Right cardiac atrium (tissue), 5 donors: Measurements from ENCODE around the gene CYP27A1. TPM values are rescaled to one million over a fixed set of nuclear protein-coding genes. Genes with fewer than 3 reads are reported as not detected.
A peak's percentile ranks its signal among the peaks of the same experiment; 100 is the strongest.

ENCODE experiments used
- ATAC-seq, 2 donors: fragments of 200-7000 bp; cut with Tn5 transposase; one replicate each; pipeline versions ENCODE4 v1.8.0 to v1.9.1; 2020; ENCODE audit warnings: moderate library complexity in 2 of 2, mild to moderate bottlenecking in 1 of 2
- DNase-seq, 3 donors: peaks; one replicate each; pipeline ENCODE4 v3.0.0-alpha.2; 2020
- H3K27ac ChIP-seq: one replicate; pipeline ENCODE4 v1.5.1; 2013; ENCODE audit warnings: mild to moderate bottlenecking, low read length, control low read depth, moderate library complexity
- H3K27me3 ChIP-seq: one replicate; pipeline ENCODE4 v1.6.1; 2013; ENCODE audit not compliant: control insufficient read depth, insufficient read depth
- H3K4me1 ChIP-seq: one replicate; pipeline ENCODE4 v1.6.1; 2013; ENCODE audit warnings: low read length; ENCODE audit not compliant: control insufficient read depth, insufficient read depth
- H3K4me3 ChIP-seq: one replicate; pipeline ENCODE4 v1.5.1; 2013; ENCODE audit warnings: low read length, control low read depth
- H3K9me3 ChIP-seq: one replicate; pipeline ENCODE4 v1.6.1; 2013; ENCODE audit warnings: low read length; ENCODE audit not compliant: control insufficient read depth
- WGBS: extraction: QIAGEN DNeasy Blood & Tissue Kit; methylation state at CpG from one replicate; pipeline ENCODE4 v1.1.7; 2013; 5-methylcytosine and 5-hydroxymethylcytosine counted together
- intact Hi-C, 4 donors: fragments of 100-400 bp; cut with DNase I; formaldehyde crosslinking; loops; one replicate each; pipeline versions ENCODE4 v1.11.0 to v1.14.0; 2022 to 2023
- polyA plus RNA-seq: library from polyadenylated mRNA; stranded (reverse); fragments of 200-250 nt; gene quantifications from one replicate; pipeline ENCODE4 v1.2.3, GENCODE V29; 2013
- total RNA-seq, 4 donors: library from RNA; stranded (reverse); fragmentation: NEBNext Ultra II Directional; extraction: Animal tissue kit (Norgen Biotek cat#: 25700); gene quantifications; one replicate each; pipeline ENCODE4 v1.2.1, GENCODE V29; 2021
- donor health status: healthy with polysubstance abuse.
- donor health status: DM: no; HTN: yes; CAD: no.
- donor health status: DM: no; HTN: no; CAD: no.
- donor health status: DM: no; HTN: yes; CAD: no; lungs with severe emphysema.
- donor health status: DM: yes; HTN: yes; CAD: no.

The CYP27A1 gene
- total and polyA plus RNA-seq, 5 donors: 14.0 to 20.2 (median 15.6) TPM

- ATAC-seq (no peak), DNase-seq (no peak)
- WGBS: 45% methylated on average over 12 of the region's 12 CpGs
- H3K4me1 ChIP-seq: no peaks in the 10 kb centered on the region
- intact Hi-C loops: no loop called here
- no peak overlapping the region for H3K4me3 ChIP-seq
- H3K9me3 ChIP-seq: no peaks in the 10 kb centered on the region
- no peaks in the 10 kb centered on the region for H3K27me3 ChIP-seq
- no peak overlapping the region for H3K27ac ChIP-seq
Measured at GRCh38 chr2:218798767-218799504, 17.0 kb downstream of the CYP27A1 start.

- no peaks in the 10 kb centered on the region for H3K9me3 ChIP-seq
- WGBS: 44% methylated on average over 6 of the region's 6 CpGs
- intact Hi-C loops: no loop called here
- no peaks in the 10 kb centered on the region for H3K4me1 ChIP-seq
- H3K4me3 ChIP-seq: no peak overlapping the region
- ATAC-seq (no peak), DNase-seq (no peak)
- H3K27me3 ChIP-seq: no peaks in the 10 kb centered on the region
- H3K27ac ChIP-seq: no peak overlapping the region
Measured at GRCh38 chr2:218799990-218800389, 18.0 kb downstream of the CYP27A1 start.

GRCh38 chr2:218802386-218802994, 20.5 kb downstream of the CYP27A1 start:
- H3K4me3 ChIP-seq: no peak overlapping the region
- H3K4me1 ChIP-seq: no peaks in the 10 kb centered on the region
- no peak for DNase-seq
- H3K9me3 ChIP-seq: no peaks in the 10 kb centered on the region
- 45% methylated on average over 4 of the region's 4 CpGs for WGBS
- intact Hi-C loops: no loop called here
- H3K27ac ChIP-seq: no peak overlapping the region
- H3K27me3 ChIP-seq: no peaks in the 10 kb centered on the region
- no peak for ATAC-seq

GRCh38 chr2:218804817-218805216, 22.9 kb downstream of the CYP27A1 start:
- Histone ChIP-seq H3K27ac (no peak overlapping the region), H3K4me3 (no peak overlapping the region), H3K4me1 (no peaks in the 10 kb centered on the region), H3K9me3 (no peaks in the 10 kb centered on the region), H3K27me3 (no peaks in the 10 kb centered on the region)
- intact Hi-C loops: no loop called here
- ATAC-seq (no peak), DNase-seq (no peak)
- WGBS: 91% methylated on average over 1 of the region's 1 CpG

GRCh38 chr2:218805627-218806026, 23.7 kb downstream of the CYP27A1 start:
- intact Hi-C loops: no loop called here
- DNase-seq (no peak), ATAC-seq (peak; percentile 52 to 71)
- Histone ChIP-seq H3K4me1 (no peaks in the 10 kb centered on the region), H3K9me3 (no peaks in the 10 kb centered on the region), H3K27ac (peak overlapping the region; percentile 67), H3K4me3 (no peak overlapping the region), H3K27me3 (no peaks in the 10 kb centered on the region)
- WGBS: 27% methylated on average over 3 of the region's 3 CpGs

GRCh38 chr2:218806346-218806978, 24.5 kb downstream of the CYP27A1 start:
- 37% methylated on average over 10 of the region's 10 CpGs for WGBS
- H3K9me3 ChIP-seq: no peaks in the 10 kb centered on the region
- H3K27me3 ChIP-seq: no peaks in the 10 kb centered on the region
- no peak overlapping the region for H3K4me3 ChIP-seq
- intact Hi-C loops: no loop called here
- no peaks in the 10 kb centered on the region for H3K4me1 ChIP-seq
- DNase-seq (peak; percentile 81 to 89 (median 86)), ATAC-seq (peak; percentile 97 to 99)
- peak overlapping the region; percentile 71 for H3K27ac ChIP-seq

GRCh38 chr2:218807626-218808025, 25.7 kb downstream of the CYP27A1 start:
- Histone ChIP-seq H3K4me1 (no peaks in the 10 kb centered on the region), H3K27ac (no peak overlapping the region)
- no peak for DNase-seq

GRCh38 chr2:218809515-218809914, 27.6 kb downstream of the CYP27A1 start:
- DNase-seq (no peak), ATAC-seq (no peak)
- Histone ChIP-seq H3K27me3 (no peaks in the 10 kb centered on the region), H3K4me3 (no peak overlapping the region), H3K27ac (no peak overlapping the region), H3K4me1 (no peaks in the 10 kb centered on the region), H3K9me3 (no peaks in the 10 kb centered on the region)
- intact Hi-C loops: no loop called here
- 95% methylated on average over 12 of the region's 12 CpGs for WGBS

More at GRCh38 chr2:218807626-218808025, 25.7 kb downstream of the CYP27A1 start:
- H3K9me3 ChIP-seq: no peaks in the 10 kb centered on the region
- 94% methylated on average over 4 of the region's 4 CpGs for WGBS
- no peak overlapping the region for H3K4me3 ChIP-seq
- intact Hi-C loops: no loop called here
- ATAC-seq: no peak
- no peaks in the 10 kb centered on the region for H3K27me3 ChIP-seq

- no peak overlapping the region for H3K4me3 ChIP-seq
- intact Hi-C loops: no loop called here
- H3K9me3 ChIP-seq: no peaks in the 10 kb centered on the region
- 70% methylated on average over 2 of the region's 2 CpGs for WGBS
- no peak for ATAC-seq
- no peak for DNase-seq
- no peaks in the 10 kb centered on the region for H3K27me3 ChIP-seq
- no peak overlapping the region for H3K27ac ChIP-seq
- H3K4me1 ChIP-seq: no peaks in the 10 kb centered on the region
Measured at GRCh38 chr2:218810256-218810655, 28.3 kb downstream of the CYP27A1 start.

GRCh38 chr2:218811382-218811781, 29.4 kb downstream of the CYP27A1 start:
- no peak for DNase-seq
- Histone ChIP-seq H3K9me3 (no peaks in the 10 kb centered on the region), H3K4me3 (no peak overlapping the region), H3K4me1 (no peaks in the 10 kb centered on the region), H3K27ac (no peak overlapping the region), H3K27me3 (no peaks in the 10 kb centered on the region)
- 75% methylated on average over 4 of the region's 4 CpGs for WGBS
- intact Hi-C loops: no loop called here
- no peak for ATAC-seq

- no peaks in the 10 kb centered on the region for H3K27me3 ChIP-seq
- H3K4me3 ChIP-seq: no peak overlapping the region
- DNase-seq: no peak
- H3K4me1 ChIP-seq: no peaks in the 10 kb centered on the region
- 97% methylated on average over 21 of the region's 21 CpGs for WGBS
- intact Hi-C loops: no loop called here
- no peak overlapping the region for H3K27ac ChIP-seq
- no peaks in the 10 kb centered on the region for H3K9me3 ChIP-seq
- no peak for ATAC-seq
Measured at GRCh38 chr2:218812096-218812815, 30.3 kb downstream of the CYP27A1 start.
